ENCODE data around the gene HRCT1.

GRCh38 chr9:35896570-35896969 is 9.4 kb upstream of the HRCT1 start:
- TF ChIP-seq CTCF (IDR thresholded peaks at IDR 0.05) (no peak), POLR2A (IDR thresholded peaks at IDR 0.05) (no peak), POLR2AphosphoS5 (IDR thresholded peaks at IDR 0.05) (no peak), EP300 (IDR thresholded peaks at IDR 0.05; ENCODE audit: low read depth) (no peak)
